Amniotic stem cell (primary cell): ENCODE results near the gene GABRG3.

Experiments
- DNase-seq: peaks from one replicate; lab custom pipeline; 2025; lab: John Stamatoyannopoulos, UW

GABRG3 gene

DNA sequence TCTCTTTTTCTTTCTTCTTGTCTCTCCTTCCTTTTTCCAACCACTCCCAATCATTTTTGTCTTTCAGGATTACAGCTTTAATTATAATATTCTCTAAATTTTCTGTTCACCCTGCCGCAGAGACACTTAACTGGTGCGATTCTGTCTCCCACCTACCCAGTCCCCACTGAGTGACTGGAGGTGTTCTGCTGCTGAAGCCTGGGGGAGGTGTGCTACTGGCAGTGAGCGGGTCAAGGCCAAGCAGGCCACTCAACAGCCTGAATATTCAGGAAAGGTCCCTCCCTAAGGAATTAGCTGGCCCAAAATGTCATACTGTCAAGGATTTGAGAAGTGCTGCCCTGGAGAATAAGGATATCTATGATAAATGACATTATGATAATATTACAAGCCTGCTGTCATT lies 126.5 kb downstream of the GABRG3 start:
- no peak for DNase-seq

DNA sequence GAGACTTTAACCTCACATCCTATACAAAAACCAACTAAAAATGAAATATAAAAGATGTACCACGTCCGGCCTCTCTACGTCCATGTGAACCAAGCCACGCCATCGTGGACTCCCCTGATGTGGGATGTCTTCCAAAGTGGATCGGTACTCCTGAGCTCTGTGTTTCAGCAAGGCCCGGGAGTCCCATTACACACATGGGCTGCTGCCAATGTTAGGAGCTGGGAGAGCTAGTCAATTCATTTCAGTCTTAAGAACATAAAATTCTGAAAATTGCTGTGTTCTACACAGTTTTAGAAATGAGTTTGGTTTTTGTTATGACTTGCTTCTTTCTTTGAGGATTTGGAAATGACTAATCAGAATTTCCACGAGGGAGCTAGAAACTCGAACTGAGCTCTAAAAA lies 131.0 kb downstream of the GABRG3 start:
- DNase-seq = no peak

DNA sequence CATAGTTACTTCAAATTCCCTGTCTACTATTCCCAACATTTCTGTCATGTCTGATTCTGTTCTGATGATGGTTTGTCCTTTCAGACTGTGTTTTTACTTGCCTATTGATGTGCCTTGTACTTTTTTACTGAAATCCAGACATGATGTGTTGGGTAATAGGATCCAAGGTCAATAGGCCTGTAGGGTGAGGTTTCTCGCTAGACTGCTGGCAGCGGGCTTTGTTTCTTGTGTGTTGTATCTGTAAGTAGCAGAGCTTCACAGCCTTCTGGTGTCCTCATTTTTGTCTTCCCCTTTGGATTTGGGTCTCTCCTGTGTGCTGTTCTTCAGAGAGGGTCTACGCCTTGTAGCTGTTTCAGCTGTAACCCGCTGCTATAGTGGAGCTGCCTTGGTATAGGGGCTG lies 140.3 kb downstream of the GABRG3 start:
- DNase-seq = no peak

DNA sequence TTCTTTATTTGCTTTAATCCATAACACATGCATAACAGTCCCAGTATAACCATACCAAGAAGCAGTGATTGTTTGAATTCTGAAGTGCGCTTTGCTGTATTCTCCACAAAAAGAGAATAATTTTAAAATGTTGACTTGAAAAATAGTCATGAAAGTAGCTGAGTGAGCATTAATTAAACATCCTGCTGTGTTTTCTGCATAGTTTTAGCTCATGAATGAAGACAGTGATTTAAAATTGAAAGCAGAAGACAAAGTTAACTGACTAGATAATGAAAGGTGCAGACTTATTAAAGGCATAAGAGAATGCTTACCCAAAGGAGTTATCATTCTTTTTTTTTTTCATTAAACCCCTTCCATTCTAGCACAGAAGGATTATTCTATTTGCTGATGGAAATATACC lies 143.5 kb downstream of the GABRG3 start:
- DNase-seq = no peak

DNA sequence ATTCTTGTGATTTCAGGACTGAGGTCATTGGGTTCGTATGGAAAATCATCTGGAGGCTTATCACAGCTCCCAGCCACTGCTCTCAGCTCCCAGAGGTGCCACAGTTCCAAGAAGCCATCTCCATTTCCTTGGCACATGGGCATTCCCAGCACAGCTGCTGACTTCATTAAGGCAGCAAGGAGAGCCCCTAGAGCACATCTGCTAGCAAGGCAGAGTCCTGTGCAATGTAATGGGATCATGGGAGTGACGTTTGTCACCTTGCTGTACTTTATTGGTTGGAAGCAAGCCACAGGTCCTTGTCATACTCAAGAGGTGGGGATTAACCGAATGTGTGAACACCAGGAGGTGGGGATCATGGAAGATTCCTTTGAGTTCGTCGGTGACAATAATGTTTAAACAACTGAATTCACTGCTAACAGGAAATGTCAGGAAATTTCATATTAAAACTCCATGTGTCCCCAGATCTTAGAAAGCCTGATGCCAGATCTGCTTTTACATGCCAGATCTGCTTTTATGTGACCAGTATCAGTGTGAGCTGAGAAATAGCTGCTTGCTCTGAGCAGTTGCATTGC lies 148.8 kb downstream of the GABRG3 start:
- no peak for DNase-seq

DNA sequence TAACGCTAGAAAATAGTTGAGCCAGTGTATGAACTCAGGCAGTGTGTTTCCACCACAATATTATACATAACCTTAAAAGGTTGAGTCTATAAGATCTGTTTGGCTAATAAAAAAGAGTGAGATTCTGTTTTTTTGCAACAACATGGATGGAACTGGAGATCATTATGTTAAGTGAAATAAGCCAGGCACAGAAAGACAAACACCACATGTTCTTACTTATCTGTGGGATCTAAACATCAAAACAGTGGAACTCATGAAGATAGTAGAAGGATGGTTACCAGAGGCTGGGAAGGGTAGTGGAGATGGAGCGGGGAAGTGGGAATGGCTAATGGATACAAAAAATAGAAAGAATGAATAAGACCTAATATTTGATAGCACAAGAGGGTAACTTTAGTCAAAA lies 150.7 kb downstream of the GABRG3 start:
- no peak for DNase-seq

DNA sequence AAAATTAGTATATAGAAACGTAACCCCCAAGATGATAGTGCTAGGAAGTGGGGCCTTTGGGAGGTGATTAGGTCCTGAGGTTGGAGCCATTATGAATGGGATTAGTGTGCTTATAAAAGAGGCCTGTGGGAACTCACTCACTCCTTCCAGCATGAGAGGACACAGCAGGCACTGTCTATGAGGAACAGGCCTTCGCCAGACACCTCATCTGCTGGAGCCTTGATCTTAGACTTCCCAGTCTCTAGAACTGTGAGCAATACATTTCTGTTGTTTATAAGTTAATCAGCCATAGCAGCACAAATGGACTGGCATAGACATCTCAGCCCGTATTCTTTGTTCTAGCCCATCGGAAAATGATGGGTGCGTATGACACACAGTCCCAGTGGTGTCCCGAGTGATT lies 152.3 kb downstream of the GABRG3 start:
- no peak for DNase-seq

DNA sequence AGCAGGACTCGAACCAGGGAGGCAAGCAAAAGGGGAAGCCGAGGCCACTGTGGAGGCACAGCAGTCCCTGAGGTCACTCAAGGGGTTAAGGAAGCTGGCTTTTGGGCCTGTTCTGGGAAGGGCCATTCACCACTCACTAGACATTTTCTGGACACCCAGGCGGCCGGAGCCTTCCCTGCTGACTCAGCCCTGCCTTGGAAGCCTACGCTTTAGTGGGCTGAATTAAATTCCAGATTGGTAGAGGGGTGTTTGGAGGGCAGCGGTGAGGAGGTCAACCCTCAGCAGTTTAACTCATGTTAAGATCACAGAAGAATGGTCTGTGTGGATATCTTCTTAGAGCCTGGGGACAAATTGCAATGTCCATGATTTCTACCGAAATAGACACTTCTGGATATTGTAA lies 152.8 kb downstream of the GABRG3 start:
- DNase-seq = no peak

DNA sequence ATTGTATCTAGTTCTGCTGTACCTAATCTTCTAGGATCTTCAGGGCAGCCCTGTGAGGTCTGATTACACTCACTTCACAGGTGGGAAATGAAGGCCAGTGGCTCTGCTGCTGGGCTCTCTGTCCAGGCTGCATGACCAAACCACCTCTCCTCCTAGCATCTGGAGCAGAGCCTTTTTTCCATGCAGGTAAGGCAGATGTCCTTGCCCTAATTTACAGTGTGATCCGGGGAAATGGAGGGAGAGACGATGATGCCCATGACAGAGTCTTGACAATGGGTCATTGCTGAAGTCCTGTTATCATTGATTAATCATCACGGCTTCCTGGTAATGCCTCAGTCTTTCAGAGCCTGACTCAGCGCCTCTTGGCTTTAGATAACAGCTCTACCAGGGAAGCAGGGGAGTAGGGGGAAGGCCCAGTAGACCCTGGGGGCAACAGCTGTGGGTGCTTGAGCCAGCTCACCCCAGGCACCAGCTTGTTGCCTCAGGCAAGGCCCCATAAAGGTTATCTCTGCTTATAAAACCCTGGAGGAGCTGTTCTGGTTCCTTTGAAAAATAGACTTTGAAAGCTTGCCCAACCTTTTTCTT lies 153.4 kb downstream of the GABRG3 start:
- no peak for DNase-seq

DNA sequence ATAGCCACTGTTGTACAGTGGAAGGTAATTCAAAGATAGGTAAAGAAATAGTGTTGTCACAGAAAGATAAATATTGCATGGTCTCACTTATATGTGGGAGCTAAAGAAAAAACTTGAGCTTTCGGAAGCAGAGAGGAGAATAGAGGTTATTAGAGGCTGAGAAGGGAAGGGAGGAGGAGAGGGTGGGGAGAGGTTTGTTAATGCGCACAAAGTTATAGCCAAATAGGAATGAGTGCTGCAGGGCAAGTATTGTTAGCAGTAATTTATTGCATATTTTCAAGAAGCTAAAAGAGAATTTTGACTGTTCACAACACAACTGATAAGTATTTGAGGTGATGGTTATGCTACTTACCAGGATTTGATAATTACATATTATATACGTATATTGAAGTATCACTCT lies 154.2 kb downstream of the GABRG3 start:
- no peak for DNase-seq

DNA sequence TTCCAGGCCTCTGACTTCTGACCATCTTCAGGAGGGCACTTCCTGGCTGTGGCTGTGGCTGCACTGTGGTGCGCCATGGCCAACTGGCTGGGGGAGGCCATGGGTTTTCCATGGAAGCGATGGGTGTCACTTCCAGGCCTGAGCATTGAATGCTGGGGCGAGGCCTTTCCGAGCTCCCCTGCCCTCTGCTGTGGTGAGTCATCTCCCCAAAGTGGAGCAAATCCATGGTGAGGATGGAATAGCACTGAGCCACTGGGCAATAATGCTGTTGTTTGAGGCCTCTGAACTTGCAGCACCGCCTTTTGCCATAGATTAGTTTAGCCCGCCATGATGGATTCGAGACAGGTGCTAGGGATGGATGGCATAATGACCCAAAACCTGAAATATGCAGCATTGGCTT lies 155.5 kb downstream of the GABRG3 start:
- DNase-seq = no peak

DNA sequence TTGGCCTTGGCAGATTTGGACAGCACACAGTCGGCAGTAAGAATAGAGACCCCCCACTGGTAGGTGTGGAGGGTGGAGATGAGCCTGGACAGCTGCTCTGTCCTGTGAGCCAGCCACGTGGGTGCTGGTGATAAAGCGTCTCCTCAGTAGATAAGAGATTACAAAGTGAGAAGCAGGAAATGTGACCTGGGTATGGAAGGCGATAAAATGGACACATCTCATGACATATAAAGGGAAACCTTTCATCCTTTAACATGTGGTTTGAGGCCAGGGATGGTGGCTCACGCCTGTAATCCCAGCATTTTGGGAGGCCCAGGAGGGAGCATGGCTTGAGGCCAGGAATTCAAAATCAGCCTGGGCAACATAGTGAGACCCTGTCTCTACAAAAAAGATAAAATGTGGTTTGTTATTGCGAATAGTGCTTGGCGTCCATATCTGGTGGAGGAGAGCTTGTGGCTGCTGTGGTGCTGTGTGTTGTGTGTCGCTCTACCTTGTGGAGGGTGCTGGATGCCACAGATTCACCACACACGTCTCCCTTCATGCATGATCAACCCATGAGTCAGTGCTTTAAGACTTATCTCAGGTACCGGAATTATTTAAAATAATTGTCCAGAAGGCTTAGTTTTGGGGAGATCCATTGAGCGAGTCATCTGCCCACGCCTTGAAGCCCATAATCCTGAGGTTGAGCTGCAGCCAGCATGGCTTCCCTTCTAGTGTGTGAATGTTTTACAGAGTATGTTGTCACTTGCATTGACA lies 157.0 kb downstream of the GABRG3 start:
- no peak for DNase-seq

DNA sequence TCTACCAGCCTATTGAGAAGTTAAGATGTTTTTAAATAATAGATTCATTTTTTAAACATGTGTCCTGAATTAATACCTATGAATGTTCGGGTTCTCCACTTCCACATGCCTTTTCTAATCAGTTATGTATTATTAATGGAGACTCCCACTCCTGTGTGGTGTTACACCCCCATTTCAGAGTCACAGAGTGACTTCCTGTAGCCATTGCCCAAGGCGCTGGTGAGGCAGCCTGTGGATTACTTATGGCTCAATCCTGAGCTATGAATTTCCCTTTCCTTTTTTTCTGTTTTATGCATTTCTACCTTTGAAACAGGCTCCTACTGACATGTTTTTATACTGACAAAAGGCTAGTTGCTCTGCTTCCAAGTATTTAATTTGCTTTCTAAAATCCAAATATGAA lies 162.3 kb downstream of the GABRG3 start:
- DNase-seq = no peak

DNA sequence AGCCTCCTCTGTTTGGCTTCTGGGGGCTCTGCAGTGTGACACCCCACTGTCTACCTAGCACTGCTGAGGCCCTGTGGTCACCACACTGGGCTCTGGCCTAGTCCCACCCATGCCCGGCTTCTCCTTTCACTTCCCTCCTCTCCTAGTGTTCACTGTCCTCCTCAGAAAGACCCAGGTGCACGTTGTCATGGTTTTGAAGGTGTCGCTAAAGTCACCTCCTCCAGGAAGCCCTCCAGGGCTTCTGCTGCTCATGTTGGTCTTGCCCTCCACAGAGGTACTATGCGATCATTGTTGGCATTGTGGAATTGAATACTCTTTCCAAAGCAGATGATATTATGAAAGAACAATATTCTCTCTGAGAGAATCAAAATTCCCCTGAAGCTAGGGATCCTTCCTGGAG lies 163.5 kb downstream of the GABRG3 start:
- DNase-seq = no peak

DNA sequence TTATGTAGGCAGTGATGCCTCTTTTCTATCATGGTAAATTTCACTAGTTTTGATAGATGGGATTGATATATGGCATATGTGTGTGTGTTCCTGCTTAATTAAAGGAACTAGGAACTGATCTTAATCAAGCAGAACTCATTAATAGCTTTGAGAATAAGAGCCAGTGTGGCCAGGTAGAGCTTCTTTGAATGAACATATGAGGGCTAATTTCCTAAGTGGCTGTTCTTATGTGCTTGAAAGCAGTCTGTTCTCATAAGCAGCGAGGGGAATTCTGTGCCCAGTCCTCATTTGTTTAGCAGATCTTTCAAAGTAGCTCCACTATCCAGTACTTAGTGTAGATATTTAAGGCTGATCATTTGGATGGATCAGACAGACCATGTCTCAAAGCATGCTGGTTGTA lies 164.2 kb downstream of the GABRG3 start:
- DNase-seq = no peak

DNA sequence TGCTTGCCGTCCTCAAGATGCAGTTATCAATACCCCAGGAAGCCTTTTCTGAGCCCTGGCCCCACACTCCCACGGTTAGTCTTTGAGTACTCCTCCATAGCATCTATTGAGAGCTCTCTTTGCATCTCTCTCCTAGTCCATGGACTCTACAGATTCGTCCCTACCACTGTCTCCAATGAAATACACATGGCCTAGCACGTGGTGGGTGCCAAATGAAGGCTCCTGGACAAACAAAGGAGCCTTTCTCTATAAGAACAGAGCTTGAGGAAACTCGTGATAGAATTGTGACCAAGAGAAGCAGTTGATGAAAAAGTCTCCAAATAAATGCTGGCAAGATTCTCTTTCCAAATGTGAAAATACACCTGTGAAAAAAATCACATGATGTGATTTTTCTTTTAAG lies 166.1 kb downstream of the GABRG3 start:
- DNase-seq = no peak

DNA sequence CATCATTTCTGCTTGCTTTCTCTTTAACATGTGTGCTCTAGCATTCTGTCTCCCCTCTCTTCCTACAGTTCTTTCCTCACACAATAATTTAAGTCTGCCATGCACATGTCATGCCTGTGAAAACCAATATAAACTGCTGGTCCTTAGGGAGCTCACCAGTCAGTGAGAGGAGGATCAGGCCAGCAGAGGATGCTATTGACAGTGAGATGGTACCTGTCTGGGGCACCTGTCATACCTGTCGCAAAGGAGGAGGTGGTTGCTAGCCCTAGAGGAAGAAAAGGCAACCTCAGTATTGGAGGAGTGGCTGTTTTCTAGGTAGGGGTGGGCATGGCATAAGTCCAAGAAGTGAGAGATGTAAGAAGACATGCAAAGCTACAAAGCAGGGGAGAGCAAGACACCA lies 194.6 kb downstream of the GABRG3 start:
- no peak for DNase-seq

DNA sequence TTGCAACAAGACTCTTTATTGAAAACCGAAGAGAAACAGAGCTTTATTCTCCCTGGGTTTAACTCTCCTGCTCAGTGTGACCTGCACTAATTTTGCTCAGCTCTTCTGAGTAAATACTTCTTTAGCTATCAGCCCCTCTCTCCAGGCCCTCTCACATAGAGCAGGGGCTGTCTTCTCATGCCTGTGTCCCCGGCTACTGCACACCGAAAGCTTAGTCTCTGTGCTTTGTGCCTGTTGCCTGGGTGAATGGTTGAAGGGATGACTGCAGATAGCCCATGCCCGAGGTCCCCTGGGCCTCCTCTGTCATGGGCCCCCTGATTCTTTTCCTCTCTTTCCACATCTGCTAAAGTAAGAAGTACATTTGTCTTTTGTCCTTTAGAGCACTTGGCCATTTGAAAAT lies 195.9 kb downstream of the GABRG3 start:
- DNase-seq = no peak

DNA sequence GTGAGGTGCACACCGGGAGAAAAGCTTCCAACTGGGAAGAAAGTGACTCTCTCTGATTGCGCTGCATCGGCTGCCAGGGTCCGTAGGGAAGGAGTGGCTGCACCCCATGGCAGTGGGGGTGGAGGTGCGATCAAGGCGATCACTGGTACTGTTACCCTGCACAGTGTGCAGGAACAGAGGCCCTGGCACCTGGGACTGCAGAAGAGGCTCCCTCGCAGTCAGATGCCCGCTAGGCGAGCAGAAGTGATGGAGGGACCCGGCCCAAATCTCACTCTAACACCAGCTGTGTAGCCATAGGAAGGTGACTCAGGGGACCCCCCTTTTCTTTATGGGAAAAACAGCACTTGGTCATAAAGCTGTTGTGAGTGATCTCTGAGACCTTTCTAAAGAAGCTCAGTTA lies 196.8 kb downstream of the GABRG3 start:
- DNase-seq = no peak

DNA sequence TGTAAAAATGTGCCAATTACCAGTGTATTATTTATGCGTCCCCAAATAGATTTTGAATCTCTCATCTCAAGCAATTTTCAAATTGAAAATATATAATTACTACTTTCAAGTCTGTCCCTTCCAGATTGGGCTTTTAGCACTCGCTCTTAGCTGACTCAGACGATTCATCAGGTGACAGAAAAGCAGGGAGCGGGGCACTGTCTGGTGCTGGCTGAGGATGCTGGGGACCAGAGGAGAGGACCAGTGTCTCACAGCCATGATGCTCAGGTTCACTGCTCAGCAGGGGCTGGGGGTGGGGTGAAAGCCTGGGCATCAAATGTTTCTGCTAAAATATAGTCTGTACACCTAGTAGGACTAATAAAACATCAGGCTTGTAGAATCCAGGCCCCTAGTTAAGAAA lies 199.9 kb downstream of the GABRG3 start:
- DNase-seq = no peak

DNA sequence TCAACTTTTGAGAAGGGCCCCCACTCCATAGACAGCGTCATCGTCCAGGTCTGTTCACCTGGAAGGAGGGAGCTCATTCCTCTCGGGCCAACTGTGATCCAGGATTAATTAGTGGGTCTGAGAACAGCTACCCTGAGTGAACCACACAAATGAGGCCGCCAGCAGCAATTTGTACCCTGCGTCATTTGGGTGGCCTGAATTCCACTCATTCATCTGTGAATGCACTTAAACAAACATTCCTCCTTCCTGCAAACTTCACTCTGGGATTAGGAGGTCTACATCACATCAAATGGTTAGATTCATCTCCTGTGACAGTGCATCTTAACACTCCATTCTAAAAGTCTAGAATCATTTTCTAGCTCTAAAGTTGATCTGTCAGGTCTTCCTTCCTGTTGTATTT lies 201.8 kb downstream of the GABRG3 start:
- DNase-seq = no peak

DNA sequence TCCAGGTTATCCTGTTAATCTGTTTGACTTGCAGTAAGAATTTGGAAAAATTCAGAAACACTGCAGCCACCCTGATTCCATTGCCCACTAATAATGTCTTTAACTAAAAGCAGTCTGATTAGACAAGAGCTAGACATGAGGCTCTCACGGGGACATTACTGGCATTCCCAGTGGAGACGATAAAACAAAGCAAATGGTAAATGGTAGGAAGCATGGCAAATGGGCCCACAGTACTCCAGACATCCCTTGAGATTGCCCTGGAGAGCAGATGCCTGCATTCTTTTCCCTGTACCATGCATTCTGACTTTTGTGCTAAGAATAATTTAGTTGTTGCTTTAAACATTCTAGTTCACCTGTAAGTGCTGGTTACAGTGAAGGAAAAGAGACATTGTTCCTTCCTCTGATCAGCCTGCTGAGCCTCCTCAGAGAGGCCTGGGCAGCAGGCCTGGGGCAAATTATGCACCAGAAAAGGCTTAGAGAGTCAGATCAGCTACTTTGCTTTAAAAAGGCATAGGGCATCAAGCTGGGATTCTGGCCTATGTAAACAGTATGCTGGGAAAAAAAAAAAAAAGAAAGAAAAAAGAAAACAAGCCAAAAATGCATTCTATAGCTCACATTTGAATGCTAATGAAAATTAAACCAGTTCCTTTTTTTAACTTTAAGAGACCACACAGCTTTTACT lies 204.6 kb downstream of the GABRG3 start:
- no peak for DNase-seq

DNA sequence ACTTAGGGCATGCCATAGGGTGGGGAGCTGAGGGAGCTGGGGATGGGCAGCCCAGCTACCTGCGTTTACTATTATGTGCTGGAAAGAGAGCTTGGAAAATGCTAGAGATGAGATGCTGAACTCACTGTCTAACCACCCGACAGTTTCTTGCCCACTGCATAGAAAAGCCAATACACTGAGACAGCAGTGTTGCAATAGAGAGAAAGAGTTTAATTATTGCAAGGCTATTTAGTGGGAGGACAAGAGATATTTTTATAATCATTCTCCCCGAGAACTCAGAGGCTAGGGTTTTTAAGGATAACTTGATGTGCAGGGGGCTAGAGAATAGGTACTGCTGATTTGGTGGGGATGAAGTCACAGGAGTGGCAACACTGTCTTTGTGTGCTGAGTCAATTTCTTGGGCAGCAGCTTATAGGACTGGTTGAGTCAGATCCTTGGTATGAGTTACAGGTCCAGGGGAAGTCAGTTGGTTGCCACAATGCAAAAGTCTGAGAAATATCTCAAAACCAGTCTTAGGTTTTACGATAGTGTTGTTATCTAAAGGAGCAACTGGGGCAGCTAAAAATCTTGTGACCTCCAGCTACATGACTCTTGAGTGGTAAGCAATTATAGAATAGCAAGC lies 205.9 kb downstream of the GABRG3 start:
- no peak for DNase-seq
